Thymus (tissue), 11 donors: ENCODE measurements around the gene PRRC2B. TPM values are rescaled to one million over a fixed set of nuclear protein-coding genes. Genes with fewer than 3 reads are reported as not detected.

Source experiments
- DNase-seq, 9 donors: peaks; one replicate each; pipeline ENCODE4 v3.0.0-alpha.2; 2013; ENCODE audit warnings: low spot score in 9 of 9, low read depth in 6 of 9, missing footprints in 1 of 9
- H3K27ac ChIP-seq, 2 donors: one replicate each; pipeline ENCODE4 v1.5.1; 2013; ENCODE audit warnings: control low read depth in 1 of 2, low read depth in 1 of 2, low read length in 1 of 2, mild to moderate bottlenecking in 1 of 2, moderate library complexity in 1 of 2
- H3K27me3 ChIP-seq, 2 donors: one replicate each; pipeline ENCODE4 v1.5.1; 2013; ENCODE audit warnings: low read length in 1 of 2; ENCODE audit not compliant: control insufficient read depth in 2 of 2, insufficient read depth in 1 of 2
- H3K36me3 ChIP-seq, 2 donors: one replicate each; pipeline ENCODE4 v1.5.1; 2013; ENCODE audit warnings: low read length in 1 of 2, mild to moderate bottlenecking in 1 of 2, moderate library complexity in 1 of 2; ENCODE audit not compliant: control insufficient read depth in 2 of 2, insufficient read depth in 2 of 2
- H3K4me1 ChIP-seq, 2 donors: one replicate each; pipeline ENCODE4 v1.5.1; 2013; ENCODE audit warnings: low read length in 2 of 2; ENCODE audit not compliant: control insufficient read depth in 2 of 2, insufficient read depth in 2 of 2
- H3K4me3 ChIP-seq, 2 donors: one replicate each; pipeline ENCODE4 v1.5.1; 2013; ENCODE audit warnings: low read length in 2 of 2, control low read depth in 1 of 2, mild to moderate bottlenecking in 1 of 2
- H3K9me3 ChIP-seq, 2 donors: one replicate each; pipeline ENCODE4 v1.5.1; 2013; ENCODE audit warnings: low read length in 1 of 2, mild to moderate bottlenecking in 1 of 2; ENCODE audit not compliant: control insufficient read depth in 2 of 2, insufficient read depth in 1 of 2
- WGBS: extraction: QIAGEN DNeasy Blood & Tissue Kit; methylation state at CpG from one replicate; pipeline ENCODE4 v1.1.7; 2013; 5-methylcytosine and 5-hydroxymethylcytosine counted together
- polyA plus RNA-seq: library from polyadenylated mRNA; stranded (reverse); fragments of 200-250 nt; gene quantifications from one replicate; pipeline ENCODE4 v1.2.3, GENCODE V29; 2013
- total RNA-seq: library from RNA; stranded (reverse); fragments of 120-200 nt; gene quantifications from one replicate; pipeline ENCODE4 v1.2.4, GENCODE V29; 2013
- donor health status: healthy.

Gene PRRC2B
- total and polyA plus RNA-seq, 2 donors: 23.0 to 73.5 TPM

DNA sequence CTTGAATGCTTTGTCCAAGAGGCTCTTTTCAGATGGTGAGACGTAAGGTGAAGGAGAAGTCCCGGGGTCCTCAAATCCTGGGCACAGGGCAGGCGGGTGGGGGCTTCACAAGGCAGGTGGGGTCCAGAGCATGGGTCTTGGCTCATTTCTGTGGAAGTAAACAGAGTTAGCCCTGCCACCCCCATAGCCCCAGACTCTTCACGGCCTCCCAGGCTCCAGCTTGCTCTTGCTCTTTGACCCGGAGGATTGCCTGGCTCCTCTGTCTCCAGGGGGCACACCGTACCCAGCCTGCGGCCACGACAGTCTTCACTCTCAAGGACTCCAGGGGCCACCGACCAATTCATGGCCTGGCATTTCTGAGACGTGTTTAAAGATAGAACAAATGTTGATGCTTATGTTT is 80.0 kb downstream of the PRRC2B start:
- Histone ChIP-seq H3K36me3 (peaks cover 85 to 97% of the 10 kb centered on the region in 2 donors), H3K27ac (no peak overlapping the region), H3K4me1 (no peaks in the 10 kb centered on the region), H3K9me3 (peaks cover 0 to 3% of the 10 kb centered on the region in 2 donors), H3K27me3 (no peaks in the 10 kb centered on the region), H3K4me3 (no peak overlapping the region)
- WGBS: 98% methylated on average over 10 of the region's 10 CpGs
- DNase-seq: no peak

DNA sequence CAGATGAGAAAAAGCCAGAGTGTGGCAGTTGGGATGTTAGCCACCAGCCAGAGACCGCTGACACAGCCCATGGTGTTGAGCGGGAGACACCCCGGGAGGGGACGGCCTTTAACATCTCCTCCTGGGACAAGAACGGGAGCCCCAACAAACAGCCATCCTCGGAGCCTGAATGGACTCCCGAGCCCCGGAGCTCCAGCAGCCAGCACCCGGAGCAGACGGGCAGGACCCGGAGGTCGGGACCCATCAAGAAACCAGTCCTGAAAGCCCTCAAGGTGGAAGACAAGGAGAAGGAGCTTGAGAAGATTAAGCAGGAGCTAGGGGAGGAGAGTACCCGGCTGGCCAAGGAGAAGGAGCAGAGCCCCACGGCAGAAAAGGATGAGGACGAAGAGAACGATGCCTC is 80.8 kb downstream of the PRRC2B start:
- WGBS: 97% methylated on average over 16 of the region's 16 CpGs
- H3K27ac ChIP-seq: no peak overlapping the region
- DNase-seq: no peak
- peaks cover 0 to 3% of the 10 kb centered on the region in 2 donors for H3K9me3 ChIP-seq
- no peak overlapping the region for H3K4me3 ChIP-seq
- H3K36me3 ChIP-seq: peaks cover 86 to 97% of the 10 kb centered on the region in 2 donors
- no peaks in the 10 kb centered on the region for H3K4me1 ChIP-seq
- H3K27me3 ChIP-seq: no peaks in the 10 kb centered on the region

DNA sequence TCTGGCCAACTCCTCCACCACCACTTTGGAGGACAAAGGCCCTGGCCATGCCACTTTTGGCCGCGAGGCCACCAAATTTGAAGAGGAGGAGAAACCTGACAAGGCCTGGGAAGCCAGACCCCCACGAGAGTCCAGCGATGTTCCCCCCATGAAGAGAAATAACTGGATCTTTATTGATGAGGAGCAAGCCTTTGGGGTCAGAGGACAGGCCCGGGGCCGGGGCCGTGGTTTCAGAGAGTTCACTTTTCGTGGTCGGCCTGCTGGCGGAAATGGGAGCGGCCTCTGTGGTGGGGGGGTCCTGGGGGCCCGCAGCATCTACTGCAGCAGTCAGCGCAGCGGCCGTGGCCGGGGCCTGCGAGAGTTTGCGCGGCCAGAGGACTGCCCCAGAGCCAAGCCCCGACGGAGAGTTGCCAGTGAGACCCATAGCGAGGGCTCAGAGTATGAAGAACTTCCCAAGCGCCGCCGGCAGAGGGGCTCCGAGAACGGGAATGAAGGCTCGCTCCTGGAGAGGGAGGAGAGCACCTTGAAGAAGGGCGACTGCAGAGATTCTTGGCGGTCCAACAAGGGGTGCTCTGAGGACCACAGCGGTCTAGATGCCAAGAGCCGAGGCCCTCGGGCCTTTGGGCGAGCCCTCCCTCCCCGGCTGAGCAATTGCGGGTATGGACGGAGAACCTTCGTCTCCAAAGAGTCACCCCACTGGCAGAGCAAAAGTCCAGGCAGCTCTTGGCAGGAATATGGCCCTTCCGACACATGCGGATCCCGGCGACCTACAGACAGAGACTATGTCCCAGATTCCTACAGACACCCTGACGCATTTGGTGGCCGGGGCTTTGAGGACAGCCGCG is 81.4 kb downstream of the PRRC2B start:
- H3K36me3 ChIP-seq: peaks cover 86 to 97% of the 10 kb centered on the region in 2 donors
- DNase-seq: no peak
- WGBS: 97% methylated on average over 46 of the region's 46 CpGs
- H3K27me3 ChIP-seq: no peaks in the 10 kb centered on the region
- H3K27ac ChIP-seq: no peak overlapping the region
- no peak overlapping the region for H3K4me3 ChIP-seq
- peaks cover 0 to 3% of the 10 kb centered on the region in 2 donors for H3K9me3 ChIP-seq
- H3K4me1 ChIP-seq: no peaks in the 10 kb centered on the region

DNA sequence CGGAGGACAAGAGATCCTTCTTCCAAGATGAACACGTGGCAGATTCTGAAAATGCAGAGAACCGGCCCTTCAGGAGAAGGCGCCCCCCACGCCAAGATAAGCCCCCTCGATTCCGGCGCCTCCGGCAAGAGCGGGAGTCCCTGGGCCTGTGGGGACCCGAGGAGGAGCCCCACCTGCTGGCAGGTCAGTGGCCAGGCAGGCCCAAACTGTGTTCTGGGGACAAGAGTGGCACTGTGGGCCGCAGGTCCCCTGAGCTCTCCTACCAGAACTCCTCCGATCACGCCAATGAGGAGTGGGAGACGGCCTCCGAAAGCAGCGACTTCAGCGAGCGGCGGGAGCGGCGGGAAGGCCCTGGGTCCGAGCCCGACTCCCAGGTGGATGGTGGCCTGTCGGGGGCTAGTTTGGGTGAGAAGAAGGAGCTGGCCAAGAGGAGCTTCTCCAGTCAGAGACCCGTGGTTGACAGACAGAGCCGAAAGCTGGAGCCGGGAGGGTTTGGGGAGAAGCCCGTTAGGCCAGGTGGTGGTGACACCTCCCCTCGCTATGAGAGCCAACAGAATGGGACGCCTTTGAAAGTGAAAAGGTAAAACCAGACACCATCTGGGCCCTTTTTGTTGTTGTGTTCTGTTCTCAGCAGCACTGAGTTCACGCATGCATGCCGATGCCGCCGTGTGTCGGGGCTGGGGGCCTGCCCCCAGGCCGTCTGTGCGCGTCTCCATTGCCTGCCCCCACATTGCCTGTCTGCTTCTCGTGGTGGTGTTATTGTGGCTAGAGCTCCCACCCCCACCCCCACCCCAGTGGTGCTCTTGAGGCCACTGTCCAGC is 82.3 kb downstream of the PRRC2B start:
- no peak for DNase-seq
- 97% methylated on average over 40 of the region's 40 CpGs for WGBS

DNA sequence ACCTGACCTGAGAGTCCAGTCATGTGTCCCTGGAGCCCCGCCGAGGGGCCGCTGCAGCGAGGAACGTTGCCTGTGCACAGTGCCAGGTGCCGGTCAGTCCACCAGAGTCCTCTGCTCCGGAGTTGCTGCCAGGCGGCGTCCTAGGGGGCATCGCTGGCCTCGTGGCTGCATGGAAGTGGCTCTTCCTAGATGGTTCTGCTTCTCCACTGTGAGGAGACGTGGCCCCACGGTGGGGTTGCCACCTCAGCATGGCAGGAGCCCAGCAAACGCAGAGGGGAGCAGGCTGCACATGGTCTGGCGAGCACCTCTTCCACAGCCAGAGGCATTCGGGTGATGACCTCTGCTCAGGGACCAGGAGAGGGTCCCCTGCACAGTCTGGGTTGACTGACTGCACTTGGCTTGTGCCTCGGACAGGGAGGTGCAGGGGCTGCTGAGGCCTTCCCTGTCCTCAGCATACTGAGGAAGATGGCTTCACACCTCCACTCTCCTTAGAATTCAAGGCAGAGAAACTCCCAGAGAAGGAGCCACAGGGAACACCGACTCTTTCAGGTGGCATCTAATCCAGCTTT is 83.0 kb downstream of the PRRC2B start:
- no peaks in the 10 kb centered on the region for H3K27me3 ChIP-seq
- H3K36me3 ChIP-seq: peaks cover 86 to 95% of the 10 kb centered on the region in 2 donors
- H3K27ac ChIP-seq: no peak overlapping the region
- peaks cover 0 to 1% of the 10 kb centered on the region in 2 donors for H3K9me3 ChIP-seq
- no peak for DNase-seq
- no peak overlapping the region for H3K4me3 ChIP-seq
- WGBS: 97% methylated on average over 18 of the region's 18 CpGs
- no peaks in the 10 kb centered on the region for H3K4me1 ChIP-seq

More for the DNA sequence above, 82.3 kb downstream of the PRRC2B start:
- H3K4me1 ChIP-seq: no peaks in the 10 kb centered on the region
- H3K4me3 ChIP-seq: no peak overlapping the region
- peaks cover 83 to 94% of the 10 kb centered on the region in 2 donors for H3K36me3 ChIP-seq
- no peaks in the 10 kb centered on the region for H3K27me3 ChIP-seq
- H3K9me3 ChIP-seq: peaks cover 0 to 1% of the 10 kb centered on the region in 2 donors
- no peak overlapping the region for H3K27ac ChIP-seq

DNA sequence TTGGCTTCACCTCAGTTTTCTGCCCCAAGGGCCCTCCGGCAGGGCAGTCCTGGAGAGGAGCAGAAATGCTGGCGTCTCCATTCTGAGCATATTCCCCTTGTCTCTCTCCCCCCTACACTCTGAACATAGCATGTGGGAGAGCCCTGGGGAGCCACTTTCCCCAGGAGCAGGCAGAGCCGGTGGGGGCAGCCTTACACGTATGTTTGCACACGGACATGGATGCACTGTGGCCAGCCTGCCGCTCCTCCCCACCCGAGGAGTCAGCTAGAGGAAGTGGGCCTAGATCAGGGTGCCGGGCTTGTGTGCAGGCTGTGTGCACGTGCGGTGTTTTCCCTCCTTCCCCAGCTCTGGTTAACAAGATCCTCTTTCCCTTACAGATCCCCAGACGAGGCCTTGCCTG is 83.5 kb downstream of the PRRC2B start:
- Histone ChIP-seq H3K27ac (no peak overlapping the region), H3K4me1 (no peaks in the 10 kb centered on the region), H3K27me3 (no peaks in the 10 kb centered on the region), H3K36me3 (peaks cover 91 to 96% of the 10 kb centered on the region in 2 donors), H3K4me3 (no peak overlapping the region), H3K9me3 (peaks cover 0 to 1% of the 10 kb centered on the region in 2 donors)
- DNase-seq: no peak
- 96% methylated on average over 11 of the region's 11 CpGs for WGBS

DNA sequence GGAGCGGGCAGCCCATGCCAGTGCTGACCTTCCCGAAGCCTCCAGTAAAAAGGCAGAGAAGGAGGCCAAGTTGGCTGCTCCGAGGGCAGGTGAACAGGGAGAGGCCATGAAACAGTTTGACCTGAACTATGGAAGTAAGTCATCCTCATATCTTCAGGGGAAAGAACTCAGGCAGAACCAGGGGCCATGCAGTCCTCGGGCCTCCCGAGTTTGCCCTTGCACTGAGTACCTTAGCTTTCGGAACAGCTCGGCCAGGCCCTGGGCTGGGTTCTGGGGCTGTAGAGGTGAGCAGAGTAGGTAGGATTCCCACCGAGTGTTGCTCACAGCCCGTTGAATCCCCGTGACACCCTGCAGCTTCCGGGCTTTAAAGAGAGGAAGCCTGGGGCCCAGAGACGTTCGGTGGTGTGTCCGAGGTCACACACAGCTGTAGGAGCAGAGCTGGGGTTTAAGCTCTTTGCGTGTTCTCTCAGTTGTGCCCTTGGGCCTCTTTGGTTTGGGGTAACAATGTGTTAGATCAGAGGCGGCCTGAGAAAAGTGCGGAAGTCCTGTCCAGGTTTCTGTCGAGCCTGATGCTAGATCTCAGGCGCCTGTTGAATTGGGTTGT is 84.0 kb downstream of the PRRC2B start:
- Histone ChIP-seq H3K27me3 (no peaks in the 10 kb centered on the region), H3K4me3 (no peak overlapping the region), H3K27ac (no peak overlapping the region), H3K4me1 (no peaks in the 10 kb centered on the region), H3K36me3 (peaks cover 95 to 97% of the 10 kb centered on the region in 2 donors), H3K9me3 (peaks cover 0 to 1% of the 10 kb centered on the region in 2 donors)
- 98% methylated on average over 19 of the region's 19 CpGs for WGBS
- DNase-seq: no peak

DNA sequence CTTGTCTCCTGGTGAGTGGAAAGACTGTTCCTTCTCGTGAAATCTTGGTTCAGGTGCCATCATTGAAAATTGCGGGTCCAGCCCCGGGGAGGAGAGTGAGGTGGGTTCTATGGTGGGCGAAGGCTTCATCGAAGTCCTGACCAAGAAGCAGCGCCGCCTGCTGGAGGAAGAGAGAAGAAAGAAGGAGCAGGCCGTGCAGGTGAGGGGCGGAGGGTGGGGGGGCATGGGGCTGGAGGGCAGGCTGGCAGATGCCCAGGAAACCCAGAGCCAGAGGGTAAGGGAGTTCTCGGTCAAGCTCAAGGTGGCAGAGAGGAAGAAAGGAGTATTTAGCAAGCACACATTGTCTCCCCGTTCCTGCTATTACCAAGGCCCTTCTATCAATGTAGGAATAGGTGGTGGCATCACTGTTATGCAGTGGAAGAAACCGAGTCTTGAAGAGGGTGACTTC is 84.6 kb downstream of the PRRC2B start:
- H3K36me3 ChIP-seq: peaks cover 95 to 97% of the 10 kb centered on the region in 2 donors
- H3K27ac ChIP-seq: no peak overlapping the region
- WGBS: 74% methylated on average over 12 of the region's 12 CpGs
- peak in 7 of 9 donors; percentile 24 to 75 (median 55) for DNase-seq
- no peak overlapping the region for H3K4me3 ChIP-seq
- H3K9me3 ChIP-seq: peaks cover 0 to 1% of the 10 kb centered on the region in 2 donors
- no peaks in the 10 kb centered on the region for H3K4me1 ChIP-seq
- H3K27me3 ChIP-seq: no peaks in the 10 kb centered on the region
